Osteocyte (in vitro differentiated cells): Measurements from ENCODE around the gene TLR10. TPM values are rescaled to one million over a fixed set of nuclear protein-coding genes. Genes with fewer than 3 reads are reported as not detected.
A peak's percentile ranks its signal among the peaks of the same experiment; 100 is the strongest.

Experiments
- DNase-seq: peaks from one replicate; pipeline ENCODE4 v3.0.0; 2021; ENCODE audit warnings: mixed read lengths; ENCODE audit not compliant: unreplicated experiment; ENCODE audit errors: extremely low spot score
- H3K27ac Mint-ChIP-seq: one replicate; pipeline ENCODE4 v1.8.0; 2021; ENCODE audit warnings: mild to moderate bottlenecking, mixed read lengths; ENCODE audit not compliant: unreplicated experiment
- H3K27me3 Mint-ChIP-seq: one replicate; pipeline ENCODE4 v1.8.0; 2021; ENCODE audit warnings: mixed read lengths; ENCODE audit not compliant: unreplicated experiment
- H3K36me3 Mint-ChIP-seq: one replicate; pipeline ENCODE4 v1.8.0; 2021; ENCODE audit warnings: mixed read lengths; ENCODE audit not compliant: unreplicated experiment
- H3K4me1 Mint-ChIP-seq: one replicate; pipeline ENCODE4 v1.8.0; 2021; ENCODE audit warnings: mixed read lengths; ENCODE audit not compliant: unreplicated experiment
- H3K4me3 Mint-ChIP-seq: one replicate; pipeline ENCODE4 v1.8.0; 2021; ENCODE audit warnings: mild to moderate bottlenecking, moderate library complexity, mixed read lengths; ENCODE audit not compliant: unreplicated experiment
- H3K9me3 Mint-ChIP-seq: one replicate; pipeline ENCODE4 v1.8.0; 2021; ENCODE audit warnings: mixed read lengths; ENCODE audit not compliant: unreplicated experiment
- CTCF ChIP-seq: fragments of 200-600 bp; sonication (generic); IDR thresholded peaks from 2 replicates; pipeline ENCODE4 v1.5.0; 2021; ENCODE audit warnings: antibody characterized with exemption, mild to moderate bottlenecking, moderate library complexity
- long read RNA-seq: library from polyadenylated mRNA; unstranded; transcript quantifications from one replicate; pipeline ENCODE4 v2.0.0, GENCODE V29; 2021
- total RNA-seq: library from RNA; stranded (reverse); gene quantifications from 2 replicates; pipeline ENCODE4 v1.2.1, GENCODE V29; 2021

Gene TLR10
- not detected in 2 replicates for total RNA-seq
- long read RNA-seq: 0 reads

- peak; percentile 76 for TF ChIP-seq CTCF
- DNase-seq: no peak
- Mint-ChIP-seq H3K27ac (no peak within 1 kb of the TSS), H3K9me3 (no peaks in the 10 kb centered on the region), H3K4me1 (peaks cover 2% of the 10 kb centered on the region), H3K36me3 (no peaks in the 10 kb centered on the region), H3K4me3 (no peak within 1 kb of the TSS), H3K27me3 (peaks cover 2% of the 10 kb centered on the region)
Observed at GRCh38 chr4:38782452-38783108, at the start of gene TLR10. TLR10 (minus strand) TSS chr4:38782990; CDS start chr4:38775590, 7,400 bp downstream.

DNA sequence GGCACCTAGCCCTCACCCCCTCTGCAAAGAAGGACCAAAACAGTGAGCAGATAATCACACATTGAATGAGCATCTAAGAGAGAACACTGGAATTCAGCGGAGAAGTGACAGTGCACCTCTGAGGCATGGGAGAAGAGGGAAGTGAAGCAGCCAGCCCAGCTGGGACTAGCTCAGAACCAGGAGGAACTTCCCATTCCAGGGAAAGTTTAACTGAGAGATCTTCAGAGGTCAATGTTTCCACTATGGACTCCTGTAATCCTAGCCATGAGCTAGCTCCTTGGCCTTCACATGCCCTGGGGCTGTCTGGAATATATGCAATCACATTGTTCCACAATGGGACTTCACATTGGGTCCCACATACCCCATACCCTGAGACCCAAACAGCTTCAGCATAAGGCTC, 49.4 kb upstream of the TLR10 start:
- H3K27me3 Mint-ChIP-seq: no peaks in the 10 kb centered on the region
- H3K4me3 Mint-ChIP-seq: no peak overlapping the region
- H3K27ac Mint-ChIP-seq: no peak overlapping the region
- TF ChIP-seq CTCF: no peak
- no peak for DNase-seq
- peaks cover 10% of the 10 kb centered on the region for H3K36me3 Mint-ChIP-seq
- peaks cover 25% of the 10 kb centered on the region for H3K9me3 Mint-ChIP-seq
- H3K4me1 Mint-ChIP-seq: no peaks in the 10 kb centered on the region

DNA sequence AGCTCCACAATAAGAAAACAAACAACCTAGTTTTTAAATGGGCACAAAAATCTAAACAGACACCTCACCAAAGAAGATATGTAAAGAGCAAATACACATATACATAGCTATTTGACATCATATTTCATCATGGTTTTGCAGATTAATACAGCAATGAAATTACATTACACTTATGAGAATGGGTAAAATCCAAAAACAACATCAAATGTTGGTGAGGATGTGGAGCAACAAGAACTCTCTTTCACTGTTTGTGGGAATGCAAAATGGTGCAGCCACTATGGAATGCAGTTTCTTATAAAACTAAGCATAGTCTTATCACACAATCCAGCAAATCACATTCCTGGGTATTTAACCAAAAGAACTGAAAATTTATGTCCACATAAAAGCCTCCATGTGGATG, 48.9 kb upstream of the TLR10 start:
- Mint-ChIP-seq H3K9me3 (peaks cover 25% of the 10 kb centered on the region), H3K4me1 (no peaks in the 10 kb centered on the region), H3K27me3 (no peaks in the 10 kb centered on the region), H3K27ac (no peak overlapping the region), H3K4me3 (no peak overlapping the region), H3K36me3 (peaks cover 10% of the 10 kb centered on the region)
- DNase-seq: no peak
- no peak for TF ChIP-seq CTCF

DNA sequence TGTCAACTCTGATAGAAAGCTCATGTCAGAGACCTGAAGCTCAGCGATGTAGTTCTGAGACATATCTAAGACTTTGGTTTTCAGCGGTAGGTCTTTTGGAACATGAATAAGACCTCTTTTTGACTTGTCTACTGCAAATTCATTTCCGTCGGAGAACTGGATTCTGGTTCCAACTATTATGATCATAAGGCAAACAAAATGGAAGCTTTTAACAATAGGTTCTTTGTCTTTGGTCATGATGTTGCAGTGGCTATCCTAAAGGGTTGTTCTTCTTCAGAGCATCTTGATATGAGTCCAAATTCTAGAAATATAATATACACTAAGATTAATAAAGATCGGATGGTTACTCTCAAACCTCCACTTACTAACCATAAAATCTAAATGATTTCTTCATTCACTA, 46.4 kb upstream of the TLR10 start:
- Mint-ChIP-seq H3K27me3 (no peaks in the 10 kb centered on the region), H3K4me1 (no peaks in the 10 kb centered on the region), H3K36me3 (peaks cover 4% of the 10 kb centered on the region), H3K4me3 (no peak overlapping the region), H3K9me3 (peaks cover 10% of the 10 kb centered on the region), H3K27ac (no peak overlapping the region)
- no peak for TF ChIP-seq CTCF
- no peak for DNase-seq

GRCh38 chr4:38823766-38824165, 41.0 kb upstream of the TLR10 start:
- peaks cover 22% of the 10 kb centered on the region for H3K4me1 Mint-ChIP-seq

More at GRCh38 chr4:38823766-38824165, 41.0 kb upstream of the TLR10 start:
- H3K27me3 Mint-ChIP-seq: no peaks in the 10 kb centered on the region
- peaks cover 2% of the 10 kb centered on the region for H3K36me3 Mint-ChIP-seq
- H3K9me3 Mint-ChIP-seq: peaks cover 9% of the 10 kb centered on the region
- H3K27ac Mint-ChIP-seq: no peak overlapping the region
- TF ChIP-seq CTCF: no peak
- H3K4me3 Mint-ChIP-seq: no peak overlapping the region
- no peak for DNase-seq
